GM19035 (cell line): ENCODE data around the gene NXT2.
"Not testable (repeated sequence)": the region's sequence is repeated elsewhere in the genome, so short reads cannot be mapped to it uniquely, and the experiment has no call there.

ENCODE experiments used
- ATAC-seq: cut with Tn5 transposase; IDR thresholded peaks from one replicate; pipeline ENCODE4 v1.9.1; 2021; ENCODE audit not compliant: unreplicated experiment

Gene NXT2

DNA sequence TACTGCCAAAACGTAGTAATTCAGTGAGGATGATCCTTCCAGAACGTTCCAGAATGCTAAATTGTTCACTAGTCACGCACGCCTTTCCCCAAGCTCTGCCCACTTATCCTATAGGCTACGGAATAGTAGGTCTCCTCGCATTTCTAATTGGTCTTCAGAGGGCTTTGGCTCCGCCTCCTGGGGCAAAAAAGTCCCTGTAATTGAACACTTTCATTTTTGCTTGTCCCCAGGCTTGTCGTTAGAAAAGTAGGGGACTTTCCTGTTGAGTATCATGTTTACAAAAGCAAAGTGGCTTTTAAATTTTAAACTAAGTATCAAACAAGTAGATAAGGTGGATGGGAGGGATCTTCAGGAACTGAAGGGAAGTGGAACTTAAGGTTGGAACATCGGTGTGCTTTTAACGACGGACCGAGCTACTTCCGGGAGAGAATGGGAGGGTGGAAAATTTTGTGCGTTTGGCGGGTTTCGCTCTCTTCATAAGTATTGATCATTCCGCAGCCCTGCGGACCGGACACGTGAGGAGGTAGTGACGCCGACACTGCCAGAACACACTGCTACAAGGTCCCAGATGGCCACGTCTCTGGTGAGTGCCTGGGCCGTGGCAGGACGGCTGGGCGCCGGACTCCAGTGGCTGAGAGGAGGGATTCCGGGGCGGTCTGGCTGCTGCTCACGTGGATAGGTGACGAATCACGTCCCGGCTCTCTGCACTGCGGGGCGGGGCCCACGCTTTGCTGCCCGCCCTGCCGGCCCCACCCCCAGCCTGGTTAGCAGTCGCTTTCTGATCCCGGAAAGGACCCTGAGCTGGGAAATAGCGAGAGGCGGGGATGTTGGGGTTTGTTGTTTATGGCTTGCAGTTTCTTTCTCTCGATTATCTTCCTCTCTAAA, at the start of gene NXT2:
Gene NXT2, plus strand, starts transcription at position 406 of the 885 bp plus-strand sequence. Its CDS starts 163 bp downstream, at position 569.
- peak; percentile 98 for ATAC-seq

DNA sequence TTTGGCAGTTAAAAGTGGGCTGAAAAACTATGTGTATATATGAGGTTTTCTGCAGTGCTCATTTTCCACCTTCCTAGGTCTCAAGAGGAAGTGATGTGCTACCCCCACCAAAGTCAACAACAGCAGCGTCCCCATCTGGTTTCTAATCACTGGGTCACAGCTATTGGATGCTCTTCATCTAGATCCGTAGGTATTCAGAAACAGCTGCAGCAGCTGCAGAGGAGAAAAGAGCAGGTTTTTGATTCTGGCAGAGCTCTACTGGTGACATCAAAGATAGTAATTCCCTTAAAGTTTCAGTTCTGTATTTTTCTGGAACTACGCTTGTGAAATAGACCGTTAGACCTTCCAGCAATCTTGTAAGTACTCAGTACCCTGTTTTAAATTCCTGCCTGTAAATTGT, 49.0 kb upstream of the NXT2 start:
- ATAC-seq: no peak

DNA sequence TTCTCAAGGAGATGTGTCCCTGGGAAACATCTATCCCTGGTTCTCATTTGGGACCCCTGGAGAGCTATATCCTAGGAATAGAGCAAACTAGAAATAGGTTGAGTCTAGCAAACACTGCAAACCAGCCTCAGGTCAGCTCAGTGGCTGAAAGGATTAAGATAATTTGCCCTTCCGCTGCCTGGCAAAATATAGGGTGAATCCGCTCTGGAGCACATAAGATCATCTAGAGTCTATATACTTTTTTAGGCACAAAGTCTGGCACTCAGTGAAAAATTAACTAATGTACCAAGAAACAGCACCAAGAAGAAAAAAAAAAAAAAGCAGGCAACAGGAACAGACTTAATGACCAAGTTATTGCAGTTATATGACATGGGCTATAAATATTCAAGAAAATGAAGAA, 47.5 kb upstream of the NXT2 start:
- ATAC-seq: no peak

DNA sequence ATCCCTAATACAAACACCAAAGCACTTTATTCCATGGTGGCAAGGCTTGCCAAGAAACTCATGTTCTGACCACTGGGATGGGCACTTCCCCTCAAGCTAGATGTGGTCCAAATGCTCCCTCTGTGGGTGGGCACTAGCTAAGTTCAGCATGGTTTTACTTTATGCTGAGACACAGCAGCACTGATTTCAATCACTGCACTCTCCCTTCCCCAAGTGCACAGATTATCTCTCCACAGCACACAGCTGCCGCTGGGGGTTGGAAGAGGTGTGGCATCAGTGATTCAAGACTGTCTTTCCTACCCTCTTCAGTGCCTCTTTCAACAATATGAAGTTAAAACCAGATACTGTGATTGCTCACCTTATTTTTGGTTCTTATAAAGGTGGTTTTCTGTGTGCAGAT, 38.2 kb upstream of the NXT2 start:
- no peak for ATAC-seq

DNA sequence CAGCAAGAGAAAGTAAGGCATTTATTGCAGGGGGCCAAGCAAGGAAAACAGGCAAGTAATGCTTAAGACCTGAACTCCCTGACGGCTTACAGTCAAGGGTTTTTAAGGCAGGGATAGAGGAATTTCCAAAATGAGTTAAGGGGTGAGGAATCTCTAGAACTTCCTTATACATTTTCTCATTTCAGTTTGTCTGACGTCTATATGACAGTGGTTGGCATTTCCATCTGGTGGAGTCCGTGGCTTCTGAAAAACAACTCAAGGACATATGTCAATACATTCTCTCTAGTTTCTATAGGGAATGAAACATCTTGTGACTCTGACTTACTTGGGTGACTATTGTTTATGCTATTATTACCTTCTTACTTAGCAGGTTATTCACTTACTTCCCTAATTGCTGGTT, 35.5 kb upstream of the NXT2 start:
- no peak for ATAC-seq

DNA sequence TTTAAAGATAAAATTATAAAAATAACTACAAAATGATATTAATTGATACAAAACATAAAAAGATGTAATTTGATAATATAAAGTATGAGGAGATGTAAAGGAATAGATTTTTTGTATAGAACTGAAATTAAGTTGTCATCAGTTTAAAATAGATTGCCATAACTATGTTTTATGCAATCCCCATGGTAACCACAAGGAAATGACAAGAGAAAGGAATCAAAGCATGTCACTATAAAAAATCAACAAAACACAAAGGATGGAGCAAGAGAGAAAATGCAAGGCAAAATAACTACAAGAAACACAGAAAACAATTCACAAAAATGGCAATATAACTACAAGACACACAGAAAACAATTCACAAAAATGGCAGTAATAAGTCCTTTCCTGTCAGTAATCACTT, 27.7 kb upstream of the NXT2 start:
- ATAC-seq: no peak

DNA sequence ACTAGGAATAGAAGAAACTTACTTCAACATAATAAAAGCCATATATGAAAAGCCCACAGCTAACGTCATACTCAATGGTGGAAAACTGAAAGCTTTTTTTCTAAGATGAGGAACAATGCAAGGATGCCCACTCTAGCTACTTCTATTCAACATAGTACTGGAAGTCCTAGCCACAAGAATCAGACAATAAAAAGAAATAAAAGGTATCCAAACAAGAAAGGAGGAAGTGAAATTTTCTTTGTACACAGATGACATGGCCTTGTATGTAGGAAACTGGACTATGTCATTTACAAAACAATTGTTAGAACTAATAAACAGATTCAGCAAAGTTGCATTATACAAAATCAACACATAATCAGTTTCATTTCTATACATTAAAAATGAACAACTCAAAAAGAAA, 25.5 kb upstream of the NXT2 start:
- ATAC-seq: no peak

DNA sequence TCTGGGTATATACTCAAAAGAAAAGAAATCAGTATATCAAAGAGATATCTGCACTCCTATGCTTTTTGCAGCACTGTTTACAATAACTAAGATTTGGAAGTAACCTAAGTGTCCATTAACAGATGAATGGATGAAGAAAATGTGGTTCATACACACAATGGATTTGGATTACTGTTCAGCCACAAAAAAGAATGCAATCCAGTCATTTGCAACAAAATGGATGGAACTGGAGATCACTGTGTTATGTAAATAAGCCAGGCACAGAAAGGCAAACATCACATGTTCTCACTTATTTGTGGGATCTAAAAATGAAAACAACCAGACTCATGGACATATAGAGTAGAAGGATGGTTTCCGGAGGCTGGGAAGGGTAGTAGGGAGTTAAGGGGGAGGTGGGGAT, 17.6 kb upstream of the NXT2 start:
- ATAC-seq: no peak

DNA sequence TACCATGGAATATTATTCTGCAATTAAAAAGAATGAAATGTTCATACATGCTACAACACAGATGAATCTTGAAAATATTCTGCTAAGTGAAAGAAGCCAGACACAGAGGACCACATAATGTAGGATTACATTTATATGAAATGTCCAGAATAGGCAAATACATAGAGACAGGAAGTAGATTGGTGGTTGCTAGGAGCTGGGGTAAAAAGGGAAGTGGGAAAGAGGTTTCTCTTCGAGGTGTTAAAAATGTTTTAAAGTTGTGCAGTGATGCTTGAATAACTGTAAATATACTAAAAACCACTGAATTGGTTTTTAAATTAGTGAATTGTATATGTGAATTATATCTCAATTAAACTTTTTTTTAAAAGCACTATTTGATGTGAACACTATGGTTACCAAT, 3.6 kb upstream of the NXT2 start:
- ATAC-seq: no peak

DNA sequence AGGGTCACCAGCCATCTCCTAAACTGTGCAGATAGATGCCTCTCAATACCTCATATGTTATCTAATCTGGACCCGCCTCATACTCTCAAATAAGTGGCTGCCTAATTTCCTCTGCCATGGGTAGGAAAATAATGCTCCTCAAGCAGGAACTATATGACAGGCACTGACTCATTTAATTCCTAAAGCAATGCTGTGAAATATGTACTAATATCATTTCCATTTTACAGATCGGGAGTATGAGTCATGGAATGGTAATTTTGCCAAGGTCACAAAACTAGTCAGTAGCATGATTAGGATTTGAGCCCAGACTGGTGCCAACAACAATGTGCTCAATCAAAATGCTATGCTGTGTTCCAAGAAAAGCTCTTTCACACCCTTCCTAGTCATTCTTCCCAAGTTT, 3.0 kb upstream of the NXT2 start:
- no peak for ATAC-seq

DNA sequence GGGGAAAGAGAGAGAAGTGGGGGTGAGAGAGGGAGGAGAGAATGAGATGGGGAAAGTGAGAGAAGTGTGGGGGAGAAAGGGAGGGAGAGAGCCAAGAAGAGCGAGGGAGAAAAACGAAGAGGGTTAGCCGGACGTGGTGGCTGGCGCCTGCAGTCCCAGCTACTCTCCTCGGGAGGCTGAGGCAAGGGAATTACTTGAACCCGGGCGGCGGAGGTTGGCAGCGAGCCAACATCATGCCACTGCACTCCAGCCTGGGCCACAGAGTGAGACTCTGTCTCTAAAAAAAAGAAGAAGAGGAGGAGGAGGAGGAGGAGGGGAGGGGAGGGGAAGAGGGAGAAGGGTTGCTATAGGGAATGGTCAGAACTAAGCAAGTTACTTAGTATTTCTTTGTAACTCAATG, 1.7 kb upstream of the NXT2 start:
- ATAC-seq: no peak

DNA sequence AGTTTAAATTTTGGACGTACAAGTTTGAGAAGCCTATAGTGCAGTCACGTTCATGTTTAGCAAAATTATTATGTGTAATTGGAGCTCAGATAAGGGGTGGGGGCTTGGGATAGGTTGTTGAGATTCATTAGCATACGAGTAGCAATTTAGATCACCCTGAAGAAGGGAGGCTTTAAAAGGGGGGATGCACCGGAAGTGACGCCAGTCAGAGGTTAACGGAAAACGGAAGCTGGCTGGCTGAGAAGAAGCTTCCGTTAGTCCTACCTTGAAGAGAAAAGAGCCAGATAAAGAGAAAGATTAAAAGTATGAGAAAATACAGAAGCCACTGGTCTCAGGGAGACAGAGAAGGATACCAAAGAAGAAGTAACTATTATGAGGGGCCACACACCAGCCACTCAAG, 1.1 kb upstream of the NXT2 start:
- no peak for ATAC-seq

DNA sequence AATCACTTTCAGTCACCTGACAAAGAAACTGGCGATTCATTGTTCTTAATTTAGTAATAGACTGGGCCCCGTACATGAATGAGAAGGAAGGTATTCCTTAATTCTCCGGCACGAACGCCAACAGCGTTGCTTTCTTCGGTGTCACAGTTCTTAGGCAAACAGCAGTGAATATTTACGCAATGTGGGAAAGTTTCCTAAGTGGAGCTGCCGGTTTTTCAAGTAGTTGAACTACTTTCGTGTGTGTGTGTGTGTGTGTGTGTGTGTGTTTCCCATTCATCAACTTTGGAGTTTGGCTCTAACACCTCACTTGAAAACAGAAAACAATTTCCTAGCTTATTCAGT, 651 bp downstream of the NXT2 start:
- no peak for ATAC-seq

DNA sequence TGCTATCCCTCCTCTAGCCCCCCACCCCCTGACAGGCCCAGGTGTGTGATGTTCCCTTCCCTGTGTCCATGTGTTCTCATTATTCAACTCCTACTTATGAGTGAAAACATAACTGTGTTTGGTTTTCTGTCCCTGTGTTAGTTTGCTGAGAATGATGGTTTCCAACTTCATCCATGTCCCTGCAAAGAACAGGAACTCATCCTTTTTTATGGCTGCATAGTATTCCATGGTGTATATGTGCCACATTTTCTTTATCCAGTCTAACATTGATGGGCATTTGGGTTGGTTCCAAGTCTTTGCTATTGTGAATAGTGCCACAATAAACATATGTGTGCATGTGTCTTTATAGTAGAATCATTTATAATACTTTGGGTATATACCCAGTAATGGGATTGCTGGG, 2.4 kb downstream of the NXT2 start:
- not testable (repeated sequence) for ATAC-seq

DNA sequence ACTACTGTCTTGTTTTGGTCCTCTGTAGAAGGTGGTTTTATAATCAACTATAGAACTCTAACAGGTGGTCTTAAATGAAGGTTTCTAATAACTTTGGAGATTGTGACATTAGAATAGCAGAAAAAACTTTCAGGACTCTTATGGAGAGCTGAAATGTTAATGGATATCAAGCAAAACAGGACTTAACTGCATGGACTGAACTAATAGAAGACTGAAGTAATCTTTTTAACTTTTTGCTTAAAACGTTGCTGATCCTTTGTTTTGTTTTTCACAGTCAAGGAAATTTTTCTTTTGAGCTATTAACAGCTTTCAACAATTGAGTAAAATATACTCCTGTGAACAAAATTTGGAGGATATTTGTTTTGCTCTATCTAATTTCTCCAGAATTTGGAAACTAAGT, 17.2 kb downstream of the NXT2 start:
- no peak for ATAC-seq

DNA sequence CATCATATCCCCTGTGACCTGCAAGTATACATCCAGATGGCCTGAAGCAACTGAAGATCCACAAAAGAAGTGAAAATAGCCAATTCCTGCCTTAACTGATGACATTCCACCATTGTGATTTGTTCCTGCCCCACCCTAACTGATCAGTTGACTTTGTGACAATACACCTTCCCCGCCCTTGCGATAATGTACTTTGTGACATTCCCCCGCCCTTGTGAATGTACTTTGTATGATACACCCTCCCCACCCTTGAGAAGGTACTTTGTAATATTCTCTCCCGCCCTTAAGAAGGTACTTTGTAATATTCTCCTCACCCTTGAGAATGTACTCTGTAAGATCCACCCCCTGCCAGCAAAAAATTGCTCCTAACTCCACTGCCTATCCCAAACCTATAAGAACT, 39.4 kb downstream of the NXT2 start:
- not testable (repeated sequence) for ATAC-seq

DNA sequence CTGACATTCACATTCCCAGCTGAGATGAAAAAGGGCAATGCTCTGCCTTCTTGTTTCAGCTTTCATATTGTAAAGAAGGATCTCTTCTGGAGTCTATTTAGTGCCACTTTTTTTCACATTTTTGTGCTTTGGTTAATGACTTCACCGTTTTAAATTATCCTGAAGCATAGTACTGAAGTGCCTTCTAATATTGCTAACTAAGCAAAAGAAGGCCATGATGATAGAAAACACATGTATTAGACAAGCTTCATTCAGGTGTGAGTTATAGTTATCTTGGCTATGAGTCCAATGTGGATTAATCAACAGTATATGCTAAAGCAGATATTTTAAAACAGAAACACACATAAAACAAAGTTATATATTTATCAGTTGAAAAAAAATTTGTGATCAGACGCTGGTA, 40.4 kb downstream of the NXT2 start:
- ATAC-seq: no peak

DNA sequence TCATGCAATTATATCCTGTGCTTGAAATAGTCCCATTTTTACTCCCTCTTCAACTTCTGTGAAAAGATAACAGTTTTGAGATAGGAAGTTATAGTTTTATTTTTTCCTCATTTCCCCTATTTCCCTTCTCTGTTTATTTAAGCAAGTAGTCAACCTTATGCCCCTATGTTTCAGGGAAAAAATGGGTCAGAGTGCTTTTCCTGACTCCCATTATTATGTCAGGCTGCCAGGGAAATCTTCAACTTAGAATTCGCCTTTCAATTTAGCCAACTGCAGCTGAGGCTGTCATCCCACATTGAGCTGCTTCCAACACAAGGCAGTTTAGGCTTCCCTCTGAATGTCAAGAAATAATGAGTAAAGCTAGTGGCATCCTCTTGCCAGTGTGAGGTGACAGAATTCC, 42.3 kb downstream of the NXT2 start:
- no peak for ATAC-seq

DNA sequence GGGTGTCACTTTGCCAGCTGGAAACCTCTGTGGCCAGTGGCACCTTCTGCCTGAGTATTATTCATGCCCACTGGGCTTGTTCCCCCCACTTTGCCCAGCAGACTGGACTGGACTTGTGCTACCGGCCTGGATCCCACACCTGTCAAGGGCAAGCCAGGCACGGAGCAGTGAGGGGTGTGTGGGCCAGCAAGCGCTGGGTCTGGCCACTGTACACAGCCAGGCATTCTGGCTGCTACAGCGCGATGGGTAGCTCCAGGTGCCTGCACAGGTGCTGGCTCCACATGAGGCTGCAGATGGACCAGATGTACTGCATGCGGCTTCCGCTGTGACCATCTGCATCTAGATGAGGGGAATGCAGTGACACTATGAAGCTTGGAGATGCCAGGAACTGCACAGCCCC, 48.8 kb downstream of the NXT2 start:
- ATAC-seq: no peak

DNA sequence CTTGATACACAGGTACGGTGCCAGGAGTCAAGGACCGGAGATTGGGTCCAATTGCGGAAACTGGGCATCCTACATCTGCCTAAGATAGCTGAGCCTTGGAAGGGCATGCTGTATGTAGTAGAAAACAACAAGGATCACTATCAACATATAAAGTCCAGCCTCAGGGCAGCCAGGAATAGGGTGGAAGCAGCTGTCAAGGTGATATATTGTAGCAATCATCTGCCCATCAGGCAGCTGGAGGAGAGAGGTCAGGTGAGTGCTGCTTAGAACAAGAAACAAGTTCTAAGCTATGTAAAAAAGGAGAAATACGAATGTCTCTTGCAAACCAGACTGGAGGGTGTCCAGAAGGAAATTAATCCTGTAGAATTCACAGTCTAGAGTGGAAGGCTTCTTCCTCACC, 53.5 kb downstream of the NXT2 start:
- ATAC-seq: no peak
